ENCODE measurements around the gene OR1F1. TPM values are rescaled to one million over a fixed set of nuclear protein-coding genes. Genes with fewer than 3 reads are reported as not detected.

OR1F1 gene
- total and polyA plus RNA-seq, 8 donors: not detected

- peaks cover 0 to 6% of the 10 kb centered on the region in 2 donors for H3K9me3 ChIP-seq
- no peak for TF ChIP-seq CTCF (IDR thresholded peaks at IDR 0.05)
- peaks cover 0 to 19% of the 10 kb centered on the region in 2 donors for H3K27me3 ChIP-seq
- no peak overlapping the region for H3K4me3 ChIP-seq
- no peaks in the 10 kb centered on the region for H3K36me3 ChIP-seq
- intact Hi-C loops (cut with DNase I): no loop called here
- no peak for ATAC-seq
- no peak overlapping the region for H3K27ac ChIP-seq
- DNase-seq: no peak
- H3K4me1 ChIP-seq: peaks cover 0 to 11% of the 10 kb centered on the region in 2 donors
Measured at GRCh38 chr16:3212567-3212966, 24.6 kb downstream of the OR1F1 start.

GRCh38 chr16:3214904-3215600, 27.0 kb downstream of the OR1F1 start:
- ATAC-seq: no peak
- intact Hi-C loops (cut with DNase I): no loop called here
- Histone ChIP-seq H3K4me1 (peaks cover 0 to 11% of the 10 kb centered on the region in 2 donors), H3K27ac (peak overlapping the region in 1 of 2 donors; percentile 65), H3K36me3 (no peaks in the 10 kb centered on the region), H3K4me3 (no peak overlapping the region), H3K27me3 (peaks cover 0 to 6% of the 10 kb centered on the region in 2 donors), H3K9me3 (peaks cover 0 to 4% of the 10 kb centered on the region in 2 donors)
- no peak for DNase-seq
- TF ChIP-seq CTCF (IDR thresholded peaks at IDR 0.05): no peak

- no peak overlapping the region for H3K4me3 ChIP-seq
- no peak for TF ChIP-seq CTCF (IDR thresholded peaks at IDR 0.05)
- peak overlapping the region in 1 of 2 donors; percentile 65 for H3K27ac ChIP-seq
- peaks cover 0 to 10% of the 10 kb centered on the region in 2 donors for H3K9me3 ChIP-seq
- ATAC-seq (no peak), DNase-seq (no peak)
- peaks cover 0 to 11% of the 10 kb centered on the region in 2 donors for H3K4me1 ChIP-seq
- H3K36me3 ChIP-seq: no peaks in the 10 kb centered on the region
- intact Hi-C loops (cut with DNase I): no loop called here
- no peaks in the 10 kb centered on the region for H3K27me3 ChIP-seq
Measured at GRCh38 chr16:3215601-3216262, 27.7 kb downstream of the OR1F1 start.

- Histone ChIP-seq H3K27ac (no peak overlapping the region), H3K27me3 (no peaks in the 10 kb centered on the region), H3K36me3 (no peaks in the 10 kb centered on the region), H3K9me3 (peaks cover 0 to 15% of the 10 kb centered on the region in 2 donors), H3K4me1 (peaks cover 0 to 11% of the 10 kb centered on the region in 2 donors), H3K4me3 (no peak overlapping the region)
- ATAC-seq (no peak), DNase-seq (no peak)
- intact Hi-C loops (cut with DNase I): no loop called here
- no peak for TF ChIP-seq CTCF (IDR thresholded peaks at IDR 0.05)
Measured at GRCh38 chr16:3216263-3216640, 28.2 kb downstream of the OR1F1 start.

- H3K9me3 ChIP-seq: peaks cover 22 to 61% of the 10 kb centered on the region in 2 donors
- H3K4me1 ChIP-seq: peaks cover 0 to 3% of the 10 kb centered on the region in 2 donors
- no peak for DNase-seq
- H3K4me3 ChIP-seq: no peak overlapping the region
- intact Hi-C loops (cut with DNase I): no loop called here
- no peak overlapping the region for H3K27ac ChIP-seq
- no peak for TF ChIP-seq CTCF (IDR thresholded peaks at IDR 0.05)
- ATAC-seq: no peak
- peaks cover 10 to 39% of the 10 kb centered on the region in 2 donors for H3K36me3 ChIP-seq
- no peaks in the 10 kb centered on the region for H3K27me3 ChIP-seq
Measured at GRCh38 chr16:3220839-3221238, 32.8 kb downstream of the OR1F1 start.
